Activated CD8-positive, alpha-beta T cell treated with anti-CD3 and anti-CD28 coated beads for 36 hours (primary cell): ENCODE results near the gene POGLUT2. TPM values are rescaled to one million over a fixed set of nuclear protein-coding genes. Genes with fewer than 3 reads are reported as not detected.

Experiments
- ATAC-seq: fragments of 200-7000 bp; cut with Tn5 transposase; one replicate; pipeline ENCODE4 v1.10.0; 2021; ENCODE audit warnings: mild to moderate bottlenecking, moderate library complexity
- CTCF ChIA-PET: fragments of 350-600 bp; sonication (Branson Sonifier 250); formaldehyde crosslinking; loops from one replicate; lab custom pipeline; 2021; ENCODE audit warnings: antibody characterized with exemption; lab: Charles Lee
- POLR2A ChIA-PET: fragments of 350-600 bp; sonication (Branson Sonifier 250); formaldehyde crosslinking; loops from one replicate; lab custom pipeline; 2021; ENCODE audit warnings: antibody characterized with exemption; lab: Charles Lee
- DNase-seq: peaks from one replicate; pipeline ENCODE4 v3.0.0-alpha.2; 2020
- H3K27ac Mint-ChIP-seq: one replicate; pipeline ENCODE4 v1.8.0; 2021; ENCODE audit warnings: mild to moderate bottlenecking, mixed read lengths
- H3K27me3 Mint-ChIP-seq: one replicate; pipeline ENCODE4 v1.8.0; 2021; ENCODE audit warnings: mixed read lengths
- H3K36me3 Mint-ChIP-seq: one replicate; pipeline ENCODE4 v1.8.0; 2021; ENCODE audit warnings: low read depth, mixed read lengths
- H3K4me1 Mint-ChIP-seq: one replicate; pipeline ENCODE4 v1.8.0; 2021; ENCODE audit warnings: low read depth, mixed read lengths
- H3K4me3 Mint-ChIP-seq: one replicate; pipeline ENCODE4 v1.8.0; 2021; ENCODE audit warnings: mild to moderate bottlenecking, moderate library complexity, mixed read lengths
- H3K9me3 Mint-ChIP-seq: one replicate; pipeline ENCODE4 v1.8.0; 2021; ENCODE audit warnings: mixed read lengths
- intact Hi-C: fragments of 100-400 bp; cut with micrococcal nuclease; formaldehyde crosslinking; loops from one replicate; pipeline ENCODE4 v1.10.0; 2022
- total RNA-seq, 2 experiments: library from RNA; stranded (reverse); gene quantifications; one replicate each; pipeline ENCODE4 v1.2.3, GENCODE V29; 2021
- TF ChIP-seq, protein P1 (sequence below): fragments of 200-600 bp; IDR thresholded peaks from one replicate; pipeline ENCODE4 v1.8.0; 2022; ENCODE audit warnings: antibody characterized with exemption, mild to moderate bottlenecking

POGLUT2 gene
- total RNA-seq, 2 experiments from 2014 or later: 3.4 to 4.2 TPM

DNA sequence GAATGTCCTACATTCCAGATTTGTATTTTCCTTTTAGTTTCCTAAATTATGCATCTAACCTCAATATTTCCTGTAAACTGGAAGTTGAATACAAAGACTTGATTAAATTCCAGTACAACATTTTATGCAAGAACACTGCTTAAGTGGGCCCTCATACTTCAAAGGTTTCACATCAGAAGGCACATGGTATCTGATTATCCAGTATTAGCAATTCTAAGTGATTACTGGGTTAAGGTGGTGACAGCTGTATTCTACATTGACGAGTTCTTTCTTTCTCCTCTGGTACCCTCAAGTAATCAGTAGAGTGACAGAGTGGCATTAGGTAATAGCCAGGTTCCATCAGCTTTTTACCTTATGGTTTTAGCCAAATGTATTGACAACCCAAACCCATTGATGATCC lies 18.5 kb upstream of the POGLUT2 start:
- intact Hi-C loops: no loop called here
- Mint-ChIP-seq H3K27me3 (no peaks in the 10 kb centered on the region), H3K9me3 (no peaks in the 10 kb centered on the region), H3K36me3 (peaks cover 28% of the 10 kb centered on the region), H3K4me3 (no peak overlapping the region), H3K27ac (no peak overlapping the region), H3K4me1 (peaks cover 20% of the 10 kb centered on the region)
- TF ChIP-seq, protein P1, sequence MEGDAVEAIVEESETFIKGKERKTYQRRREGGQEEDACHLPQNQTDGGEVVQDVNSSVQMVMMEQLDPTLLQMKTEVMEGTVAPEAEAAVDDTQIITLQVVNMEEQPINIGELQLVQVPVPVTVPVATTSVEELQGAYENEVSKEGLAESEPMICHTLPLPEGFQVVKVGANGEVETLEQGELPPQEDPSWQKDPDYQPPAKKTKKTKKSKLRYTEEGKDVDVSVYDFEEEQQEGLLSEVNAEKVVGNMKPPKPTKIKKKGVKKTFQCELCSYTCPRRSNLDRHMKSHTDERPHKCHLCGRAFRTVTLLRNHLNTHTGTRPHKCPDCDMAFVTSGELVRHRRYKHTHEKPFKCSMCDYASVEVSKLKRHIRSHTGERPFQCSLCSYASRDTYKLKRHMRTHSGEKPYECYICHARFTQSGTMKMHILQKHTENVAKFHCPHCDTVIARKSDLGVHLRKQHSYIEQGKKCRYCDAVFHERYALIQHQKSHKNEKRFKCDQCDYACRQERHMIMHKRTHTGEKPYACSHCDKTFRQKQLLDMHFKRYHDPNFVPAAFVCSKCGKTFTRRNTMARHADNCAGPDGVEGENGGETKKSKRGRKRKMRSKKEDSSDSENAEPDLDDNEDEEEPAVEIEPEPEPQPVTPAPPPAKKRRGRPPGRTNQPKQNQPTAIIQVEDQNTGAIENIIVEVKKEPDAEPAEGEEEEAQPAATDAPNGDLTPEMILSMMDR: no peak
- CTCF ChIA-PET: no interaction called here
- DNase-seq: no peak
- ATAC-seq: no peak
- POLR2A ChIA-PET: no interaction called here

DNA sequence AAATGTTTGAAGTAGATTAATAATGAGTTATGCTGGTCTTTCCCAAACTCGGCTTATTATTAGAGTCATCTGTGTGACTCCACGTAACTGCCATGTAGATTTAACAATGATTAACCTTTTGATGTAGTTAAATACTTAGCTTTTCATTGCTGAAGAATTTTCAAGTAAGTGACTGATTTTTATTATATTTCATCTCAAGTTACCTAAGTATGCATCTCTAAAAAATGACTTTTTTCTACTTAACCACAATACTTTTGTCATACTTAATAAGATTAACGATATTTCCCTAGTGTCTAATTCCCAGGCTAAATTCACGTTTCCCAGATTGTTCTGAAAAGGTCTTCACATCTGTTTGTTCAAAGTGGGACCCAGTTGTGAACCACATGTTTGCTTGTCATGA lies 17.9 kb upstream of the POGLUT2 start:
- ChIA-PET CTCF (no interaction called here), POLR2A (no interaction called here)
- TF ChIP-seq, protein P1: no peak
- peaks cover 24% of the 10 kb centered on the region for H3K4me1 Mint-ChIP-seq
- no peak overlapping the region for H3K27ac Mint-ChIP-seq
- intact Hi-C loops: no loop called here
- no peak overlapping the region for H3K4me3 Mint-ChIP-seq
- H3K36me3 Mint-ChIP-seq: peaks cover 28% of the 10 kb centered on the region
- H3K9me3 Mint-ChIP-seq: peaks cover 4% of the 10 kb centered on the region
- ATAC-seq (no peak), DNase-seq (no peak)
- H3K27me3 Mint-ChIP-seq: no peaks in the 10 kb centered on the region

DNA sequence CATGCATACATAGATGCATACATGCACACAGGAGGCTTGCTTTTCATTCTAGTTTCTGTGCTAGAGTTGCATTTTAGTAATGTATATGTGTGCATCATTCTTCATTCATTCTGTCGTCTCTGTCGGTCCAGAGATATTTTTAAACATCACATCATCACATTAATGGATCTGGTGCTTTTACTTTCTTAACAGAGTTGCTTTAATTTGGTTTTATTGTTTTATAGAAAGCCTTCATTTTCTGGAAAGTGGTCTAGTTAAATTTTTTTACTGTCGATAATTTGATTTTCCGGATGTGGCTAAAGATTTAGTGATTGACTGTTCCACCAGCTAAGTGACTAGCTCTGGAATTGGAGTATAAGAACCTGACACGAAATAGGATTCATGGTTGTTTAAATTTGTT lies 17.0 kb upstream of the POGLUT2 start:
- POLR2A ChIA-PET: interaction anchor here (0.6 kb wide), 1 partner anchor 243 kb away, joined by 5 read pairs; no protein-coding TSS in a partner anchor
- intact Hi-C loops: no loop called here
- DNase-seq: no peak
- H3K27me3 Mint-ChIP-seq: no peaks in the 10 kb centered on the region
- CTCF ChIA-PET: no interaction called here
- peaks cover 33% of the 10 kb centered on the region for H3K36me3 Mint-ChIP-seq
- ATAC-seq: no peak
- no peak overlapping the region for H3K4me3 Mint-ChIP-seq
- H3K4me1 Mint-ChIP-seq: peaks cover 24% of the 10 kb centered on the region
- peaks cover 4% of the 10 kb centered on the region for H3K9me3 Mint-ChIP-seq
- TF ChIP-seq, protein P1: no peak
- no peak overlapping the region for H3K27ac Mint-ChIP-seq

DNA sequence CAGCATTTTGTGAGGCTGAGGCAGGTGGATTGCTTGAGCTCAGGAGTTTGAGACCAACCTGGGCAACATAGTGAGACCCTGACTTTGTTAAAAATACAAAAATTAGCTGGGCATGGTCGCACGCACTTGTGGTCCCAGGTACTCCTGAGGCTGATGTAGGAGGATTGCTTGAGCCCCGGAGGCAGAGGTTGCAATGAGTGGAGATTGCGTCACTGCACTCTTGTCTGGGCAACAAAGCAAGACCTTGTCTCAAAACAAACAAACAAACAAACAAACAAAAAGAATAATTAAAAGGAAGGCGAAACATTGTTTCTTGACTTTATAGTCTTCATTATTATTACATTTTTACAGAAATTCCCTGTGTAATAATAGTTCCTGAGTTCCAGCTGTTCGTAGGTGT lies 16.0 kb upstream of the POGLUT2 start:
- DNase-seq (no peak), ATAC-seq (no peak)
- H3K4me1 Mint-ChIP-seq: peaks cover 24% of the 10 kb centered on the region
- intact Hi-C loops: no loop called here
- ChIA-PET CTCF (no interaction called here), POLR2A (no interaction called here)
- H3K36me3 Mint-ChIP-seq: peaks cover 34% of the 10 kb centered on the region
- H3K27me3 Mint-ChIP-seq: no peaks in the 10 kb centered on the region
- H3K4me3 Mint-ChIP-seq: no peak overlapping the region
- no peak overlapping the region for H3K27ac Mint-ChIP-seq
- TF ChIP-seq, protein P1: no peak
- peaks cover 4% of the 10 kb centered on the region for H3K9me3 Mint-ChIP-seq

DNA sequence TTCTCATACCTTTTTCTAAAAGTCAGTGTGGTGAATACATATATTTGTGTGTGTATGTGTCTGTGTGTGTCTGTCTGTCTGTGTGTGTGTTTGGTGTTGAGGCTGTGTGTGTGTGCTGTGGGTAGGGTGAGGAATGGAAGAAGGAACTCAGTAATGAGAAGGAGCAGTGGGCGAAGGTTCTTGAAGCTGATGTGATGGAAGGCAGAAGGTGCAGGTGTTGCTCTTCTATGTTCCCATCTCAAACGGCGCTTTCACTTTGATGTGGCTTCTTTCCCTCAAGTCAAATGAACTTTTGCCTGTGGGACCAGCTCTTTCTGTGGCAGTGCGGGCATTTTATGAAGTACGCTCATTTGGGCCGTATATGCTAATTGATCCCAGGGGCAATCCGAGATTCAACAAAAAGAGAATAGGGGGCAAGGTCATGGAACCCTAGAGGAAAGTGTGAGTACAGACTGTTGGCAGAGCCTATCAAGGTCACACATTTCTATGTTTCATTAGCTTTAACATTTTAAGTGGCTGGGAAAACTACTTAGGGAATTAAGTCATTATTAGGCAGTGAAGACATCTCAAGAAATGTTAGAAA lies 15.3 kb upstream of the POGLUT2 start:
- H3K4me1 Mint-ChIP-seq: peaks cover 24% of the 10 kb centered on the region
- intact Hi-C loops: no loop called here
- H3K27me3 Mint-ChIP-seq: no peaks in the 10 kb centered on the region
- H3K4me3 Mint-ChIP-seq: no peak overlapping the region
- H3K27ac Mint-ChIP-seq: peak overlapping the region; percentile 2
- peaks cover 33% of the 10 kb centered on the region for H3K36me3 Mint-ChIP-seq
- DNase-seq (no peak), ATAC-seq (no peak)
- ChIA-PET POLR2A (no interaction called here), CTCF (interaction anchor here (1.7 kb wide), 1 partner anchor 14 kb away, joined by 9 read pairs; no protein-coding TSS in a partner anchor)
- H3K9me3 Mint-ChIP-seq: peaks cover 4% of the 10 kb centered on the region
- TF ChIP-seq, protein P1: no peak
